Esophagus (tissue), 2 donors: ENCODE measurements around the gene MEG3. TPM values are rescaled to one million over a fixed set of nuclear protein-coding genes. Genes with fewer than 3 reads are reported as not detected.

Experiments used
- H3K27ac ChIP-seq, 2 donors: one replicate each; pipeline ENCODE4 v1.5.1; 2013; ENCODE audit warnings: low read depth in 2 of 2, mild to moderate bottlenecking in 2 of 2, inconsistent platforms in 1 of 2, low read length in 1 of 2, moderate library complexity in 1 of 2
- H3K27me3 ChIP-seq, 2 donors: one replicate each; pipeline ENCODE4 v1.6.1; 2013; ENCODE audit warnings: low read length in 2 of 2, control low read depth in 1 of 2, mild to moderate bottlenecking in 1 of 2; ENCODE audit not compliant: insufficient read depth in 2 of 2, control insufficient read depth in 1 of 2
- H3K36me3 ChIP-seq, 2 donors: one replicate each; pipeline ENCODE4 v1.6.1; 2013; ENCODE audit warnings: low read length in 1 of 2; ENCODE audit not compliant: control insufficient read depth in 2 of 2, insufficient read depth in 2 of 2
- H3K4me1 ChIP-seq, 2 donors: one replicate each; pipeline ENCODE4 v1.6.1; 2013; ENCODE audit warnings: low read length in 1 of 2; ENCODE audit not compliant: control insufficient read depth in 2 of 2, insufficient read depth in 2 of 2
- H3K4me3 ChIP-seq, 2 donors: one replicate each; pipeline ENCODE4 v1.5.1; 2013; ENCODE audit warnings: low read length in 2 of 2, mild to moderate bottlenecking in 2 of 2, low read depth in 1 of 2, moderate library complexity in 1 of 2
- H3K9me3 ChIP-seq, 2 donors: one replicate each; pipeline ENCODE4 v1.6.1; 2013; ENCODE audit warnings: mild to moderate bottlenecking in 2 of 2, low read depth in 1 of 2, low read length in 1 of 2, moderate library complexity in 1 of 2; ENCODE audit not compliant: control insufficient read depth in 2 of 2, insufficient read depth in 1 of 2
- WGBS, 2 donors: extraction: QIAGEN DNeasy Blood & Tissue Kit; methylation state at CpG; one replicate each; pipeline ENCODE4 v1.1.7; 2013; 5-methylcytosine and 5-hydroxymethylcytosine counted together
- polyA plus RNA-seq, 2 donors: library from polyadenylated mRNA; stranded (reverse); fragments of 200-250 nt; gene quantifications; one replicate each; pipeline ENCODE4 v1.2.3, GENCODE V29; 2013
- donor health status: healthy with polysubstance abuse.
- donor health status: Bipolar disorder and iron deficiency.

Gene MEG3
- polyA plus RNA-seq, 2 donors, result 9.7 to 13.9 TPM

- no peaks in the 10 kb centered on the region for H3K4me1 ChIP-seq
- H3K27me3 ChIP-seq, result no peaks in the 10 kb centered on the region
- peaks cover 0 to 4% of the 10 kb centered on the region in 2 donors for H3K9me3 ChIP-seq
- no peak overlapping the region for H3K4me3 ChIP-seq
- WGBS, 2 donors, result 95 to 97% methylated on average over 46 of the region's 46 CpGs
- H3K27ac ChIP-seq, result no peak overlapping the region
- H3K36me3 ChIP-seq, result no peaks in the 10 kb centered on the region
Measured at GRCh38 chr14:100882991-100883788, 57.3 kb downstream of the MEG3 start.

GRCh38 chr14:100883789-100884101 is 57.8 kb downstream of the MEG3 start:
- Histone ChIP-seq H3K4me3 (no peak overlapping the region), H3K27ac (no peak overlapping the region), H3K36me3 (no peaks in the 10 kb centered on the region), H3K9me3 (peaks cover 0 to 4% of the 10 kb centered on the region in 2 donors), H3K27me3 (no peaks in the 10 kb centered on the region), H3K4me1 (no peaks in the 10 kb centered on the region)
- 91% methylated on average over 11 of the region's 11 CpGs for WGBS, 2 donors

- Histone ChIP-seq H3K9me3 (peaks cover 0 to 4% of the 10 kb centered on the region in 2 donors), H3K27ac (no peak overlapping the region), H3K36me3 (no peaks in the 10 kb centered on the region), H3K4me3 (no peak overlapping the region), H3K4me1 (no peaks in the 10 kb centered on the region), H3K27me3 (no peaks in the 10 kb centered on the region)
- WGBS, 2 donors, result 92% methylated on average over 13 of the region's 13 CpGs
Measured at GRCh38 chr14:100884456-100884855, 58.5 kb downstream of the MEG3 start.

GRCh38 chr14:100885196-100885595 is 59.3 kb downstream of the MEG3 start:
- Histone ChIP-seq H3K4me3 (no peak overlapping the region), H3K36me3 (no peaks in the 10 kb centered on the region), H3K9me3 (peaks cover 0 to 4% of the 10 kb centered on the region in 2 donors), H3K27ac (no peak overlapping the region), H3K27me3 (no peaks in the 10 kb centered on the region), H3K4me1 (no peaks in the 10 kb centered on the region)
- 61 to 64% methylated on average over 2 of the region's 2 CpGs for WGBS, 2 donors

GRCh38 chr14:100885617-100886016 is 59.7 kb downstream of the MEG3 start:
- 63 to 67% methylated on average over 5 of the region's 5 CpGs for WGBS, 2 donors
- Histone ChIP-seq H3K4me3 (no peak overlapping the region), H3K36me3 (no peaks in the 10 kb centered on the region), H3K27me3 (no peaks in the 10 kb centered on the region), H3K9me3 (peaks cover 0 to 4% of the 10 kb centered on the region in 2 donors), H3K27ac (no peak overlapping the region), H3K4me1 (no peaks in the 10 kb centered on the region)

GRCh38 chr14:100887728-100888335 is 61.9 kb downstream of the MEG3 start:
- H3K9me3 ChIP-seq, result peaks cover 0 to 4% of the 10 kb centered on the region in 2 donors
- H3K4me1 ChIP-seq, result no peaks in the 10 kb centered on the region
- no peaks in the 10 kb centered on the region for H3K36me3 ChIP-seq
- no peaks in the 10 kb centered on the region for H3K27me3 ChIP-seq
- H3K4me3 ChIP-seq, result no peak overlapping the region
- WGBS, 2 donors, result 31 to 53% methylated on average over 6 of the region's 6 CpGs
- H3K27ac ChIP-seq, result no peak overlapping the region

- Histone ChIP-seq H3K27me3 (no peaks in the 10 kb centered on the region), H3K9me3 (peaks cover 0 to under 1% of the 10 kb centered on the region in 2 donors), H3K36me3 (no peaks in the 10 kb centered on the region), H3K27ac (no peak overlapping the region), H3K4me3 (no peak overlapping the region), H3K4me1 (no peaks in the 10 kb centered on the region)
- WGBS, 2 donors, result 43 to 48% methylated on average over 5 of the region's 5 CpGs
Measured at GRCh38 chr14:100888789-100889315, 62.9 kb downstream of the MEG3 start.

GRCh38 chr14:100889641-100890040 is 63.7 kb downstream of the MEG3 start:
- Histone ChIP-seq H3K36me3 (no peaks in the 10 kb centered on the region), H3K27ac (no peak overlapping the region), H3K9me3 (no peaks in the 10 kb centered on the region), H3K4me1 (no peaks in the 10 kb centered on the region), H3K27me3 (no peaks in the 10 kb centered on the region), H3K4me3 (no peak overlapping the region)
- 90 to 91% methylated on average over 6 of the region's 6 CpGs for whole genome bisulfite sequencing, 2 donors

GRCh38 chr14:100890061-100890850 is 64.3 kb downstream of the MEG3 start:
- WGBS, 2 donors, result 80 to 84% methylated on average over 8 of the region's 8 CpGs
- H3K4me3 ChIP-seq, result no peak overlapping the region
- H3K27ac ChIP-seq, result no peak overlapping the region
- H3K4me1 ChIP-seq, result no peaks in the 10 kb centered on the region
- H3K27me3 ChIP-seq, result no peaks in the 10 kb centered on the region
- no peaks in the 10 kb centered on the region for H3K36me3 ChIP-seq
- no peaks in the 10 kb centered on the region for H3K9me3 ChIP-seq
